Neural crest cell (in vitro differentiated cells): ENCODE results near the gene YLPM1. TPM values are rescaled to one million over a fixed set of nuclear protein-coding genes. Genes with fewer than 3 reads are reported as not detected.

ENCODE experiments used
- DNase-seq: peaks from one replicate; pipeline ENCODE4 v3.0.0; 2021; ENCODE audit warnings: low read depth, mixed read lengths, low spot score
- H3K27ac Mint-ChIP-seq: one replicate; pipeline ENCODE4 v1.8.0; 2021; ENCODE audit warnings: mild to moderate bottlenecking, mixed read lengths; ENCODE audit not compliant: unreplicated experiment
- H3K27me3 Mint-ChIP-seq: 2 replicates; pipeline ENCODE4 v1.8.0; 2021; ENCODE audit warnings: low read depth, mild to moderate bottlenecking, mixed read lengths
- H3K36me3 Mint-ChIP-seq: 2 replicates; pipeline ENCODE4 v1.8.0; 2021; ENCODE audit warnings: low read depth, mild to moderate bottlenecking, mixed read lengths
- H3K4me1 Mint-ChIP-seq: 2 replicates; pipeline ENCODE4 v1.8.0; 2021; ENCODE audit warnings: mixed read lengths
- H3K4me3 Mint-ChIP-seq: one replicate; pipeline ENCODE4 v1.8.0; 2021; ENCODE audit warnings: mild to moderate bottlenecking, mixed read lengths
- H3K9me3 Mint-ChIP-seq: 2 replicates; pipeline ENCODE4 v1.8.0; 2021; ENCODE audit warnings: mixed read lengths
- CTCF ChIP-seq: fragments of 200-600 bp; sonication (generic); conservative IDR thresholded peaks from 2 replicates; pipeline ENCODE4 v1.5.0; 2021; ENCODE audit warnings: antibody characterized with exemption, mild to moderate bottlenecking
- total RNA-seq: library from RNA; stranded (reverse); gene quantifications from 2 replicates; pipeline ENCODE4 v1.2.1, GENCODE V29; 2021

The YLPM1 gene
- total RNA-seq, 1 donor from 2014 or later, result 115 TPM

GRCh38 chr14:74865156-74865555 lies 102.0 kb downstream of the YLPM1 start:
- Mint-ChIP-seq H3K9me3 (no peaks in the 10 kb centered on the region), H3K27ac (no peak overlapping the region), H3K36me3 (no peaks in the 10 kb centered on the region)

GRCh38 chr14:74866708-74867389 lies 103.7 kb downstream of the YLPM1 start:
- TF ChIP-seq CTCF, result no peak
- H3K27me3 Mint-ChIP-seq, result peaks cover 9% of the 10 kb centered on the region
- no peak overlapping the region for H3K27ac Mint-ChIP-seq
- no peak for DNase-seq
- no peak overlapping the region for H3K4me3 Mint-ChIP-seq
- H3K36me3 Mint-ChIP-seq, result no peaks in the 10 kb centered on the region
- peaks cover 4% of the 10 kb centered on the region for H3K4me1 Mint-ChIP-seq
- H3K9me3 Mint-ChIP-seq, result no peaks in the 10 kb centered on the region

More at GRCh38 chr14:74865156-74865555, 102.0 kb downstream of the YLPM1 start:
- H3K4me1 Mint-ChIP-seq, result peaks cover 4% of the 10 kb centered on the region
- DNase-seq, result no peak
- H3K27me3 Mint-ChIP-seq, result peaks cover 9% of the 10 kb centered on the region
- no peak for TF ChIP-seq CTCF
- no peak overlapping the region for H3K4me3 Mint-ChIP-seq

GRCh38 chr14:74867673-74868072 lies 104.6 kb downstream of the YLPM1 start:
- DNase-seq, result no peak
- Mint-ChIP-seq H3K4me1 (peaks cover 4% of the 10 kb centered on the region), H3K27me3 (peaks cover 9% of the 10 kb centered on the region), H3K36me3 (no peaks in the 10 kb centered on the region), H3K9me3 (no peaks in the 10 kb centered on the region), H3K4me3 (no peak overlapping the region), H3K27ac (no peak overlapping the region)
- no peak for TF ChIP-seq CTCF

- Mint-ChIP-seq H3K4me1 (peaks cover 4% of the 10 kb centered on the region), H3K27ac (no peak overlapping the region), H3K27me3 (peaks cover 9% of the 10 kb centered on the region), H3K36me3 (no peaks in the 10 kb centered on the region), H3K4me3 (no peak overlapping the region), H3K9me3 (no peaks in the 10 kb centered on the region)
- DNase-seq, result no peak
- no peak for TF ChIP-seq CTCF
These were observed 105.6 kb downstream of the YLPM1 start for GRCh38 chr14:74868739-74869138.

- Mint-ChIP-seq H3K9me3 (no peaks in the 10 kb centered on the region), H3K27me3 (peaks cover 2% of the 10 kb centered on the region), H3K4me3 (no peak overlapping the region), H3K36me3 (no peaks in the 10 kb centered on the region), H3K27ac (no peak overlapping the region), H3K4me1 (peaks cover 4% of the 10 kb centered on the region)
- TF ChIP-seq CTCF, result no peak
- DNase-seq, result no peak
These were observed 108.7 kb downstream of the YLPM1 start for GRCh38 chr14:74871819-74872218.
